HG02981 (cell line): ENCODE data around the gene PRPF18.

ENCODE experiments used
- ATAC-seq: cut with Tn5 transposase; IDR thresholded peaks from one replicate; pipeline ENCODE4 v1.9.1; 2021; ENCODE audit warnings: mild to moderate bottlenecking, moderate library complexity; ENCODE audit not compliant: unreplicated experiment

Gene PRPF18

GRCh38 chr10:13637303-13637856, 50.6 kb downstream of the PRPF18 start:
- ATAC-seq: peak; percentile 70

GRCh38 chr10:13637894-13638293, 51.1 kb downstream of the PRPF18 start:
- no peak for ATAC-seq

GRCh38 chr10:13642293-13642692, 55.5 kb downstream of the PRPF18 start:
- ATAC-seq: no peak

- no peak for ATAC-seq
Observed at GRCh38 chr10:13643016-13643415, 56.3 kb downstream of the PRPF18 start.

GRCh38 chr10:13644866-13645265, 58.1 kb downstream of the PRPF18 start:
- no peak for ATAC-seq

- ATAC-seq: no peak
Observed at GRCh38 chr10:13648425-13648824, 61.7 kb downstream of the PRPF18 start.

- peak; percentile 72 for ATAC-seq
Observed at GRCh38 chr10:13649844-13650520, 63.2 kb downstream of the PRPF18 start.

- ATAC-seq: no peak
Observed at GRCh38 chr10:13650961-13651360, 64.2 kb downstream of the PRPF18 start.

- ATAC-seq: no peak
Observed at GRCh38 chr10:13651969-13652720, 65.4 kb downstream of the PRPF18 start.

GRCh38 chr10:13652860-13653259, 66.1 kb downstream of the PRPF18 start:
- ATAC-seq: no peak

- ATAC-seq: no peak
Observed at GRCh38 chr10:13654118-13654830, 67.5 kb downstream of the PRPF18 start.

- ATAC-seq: no peak
Observed at GRCh38 chr10:13654846-13655245, 68.1 kb downstream of the PRPF18 start.

- no peak for ATAC-seq
Observed at GRCh38 chr10:13656337-13657100, 69.8 kb downstream of the PRPF18 start.

- no peak for ATAC-seq
Observed at GRCh38 chr10:13657101-13657680, 70.4 kb downstream of the PRPF18 start.

- ATAC-seq: no peak
Observed at GRCh38 chr10:13658264-13658663, 71.5 kb downstream of the PRPF18 start.

GRCh38 chr10:13658871-13659685, 72.3 kb downstream of the PRPF18 start:
- no peak for ATAC-seq

GRCh38 chr10:13659887-13660550, 73.3 kb downstream of the PRPF18 start:
- no peak for ATAC-seq

- no peak for ATAC-seq
Observed at GRCh38 chr10:13660551-13660920, 73.8 kb downstream of the PRPF18 start.

GRCh38 chr10:13661256-13661655, 74.5 kb downstream of the PRPF18 start:
- ATAC-seq: no peak
